NCI-H1048 (cell line): ENCODE data around the gene TM9SF4.
"Not testable (repeated sequence)": the region's sequence is repeated elsewhere in the genome, so short reads cannot be mapped to it uniquely, and the experiment has no call there.

Experiments
- DNase-seq: peaks from one replicate; lab custom pipeline; 2025; lab: John Stamatoyannopoulos, UW

Gene TM9SF4

GRCh38 chr20:32191873-32192272 is 82.4 kb downstream of the TM9SF4 start:
- DNase-seq, result no peak

- no peak for DNase-seq
Observed at GRCh38 chr20:32192698-32193097, 83.2 kb downstream of the TM9SF4 start.

DNA sequence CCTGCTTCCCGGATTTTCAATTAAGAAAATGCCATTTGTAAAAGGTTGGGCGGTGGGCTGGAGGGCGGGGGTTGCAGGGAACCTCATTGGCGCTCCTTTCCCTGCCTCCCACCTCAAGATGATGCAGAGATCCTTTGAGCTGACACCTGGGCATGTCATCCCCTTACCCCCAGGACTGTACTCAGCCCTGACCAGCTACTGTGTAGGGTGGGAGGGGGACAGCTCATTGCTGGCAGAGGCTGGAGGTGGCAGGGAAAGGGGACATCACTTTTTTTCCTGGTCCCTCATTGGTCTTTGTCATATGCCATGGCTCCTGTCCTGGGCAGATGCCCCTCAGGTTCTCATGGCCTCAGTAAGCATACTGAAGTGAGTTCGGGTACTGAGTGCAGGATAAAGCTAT is 83.8 kb downstream of the TM9SF4 start:
- DNase-seq, result not testable (repeated sequence)

DNA sequence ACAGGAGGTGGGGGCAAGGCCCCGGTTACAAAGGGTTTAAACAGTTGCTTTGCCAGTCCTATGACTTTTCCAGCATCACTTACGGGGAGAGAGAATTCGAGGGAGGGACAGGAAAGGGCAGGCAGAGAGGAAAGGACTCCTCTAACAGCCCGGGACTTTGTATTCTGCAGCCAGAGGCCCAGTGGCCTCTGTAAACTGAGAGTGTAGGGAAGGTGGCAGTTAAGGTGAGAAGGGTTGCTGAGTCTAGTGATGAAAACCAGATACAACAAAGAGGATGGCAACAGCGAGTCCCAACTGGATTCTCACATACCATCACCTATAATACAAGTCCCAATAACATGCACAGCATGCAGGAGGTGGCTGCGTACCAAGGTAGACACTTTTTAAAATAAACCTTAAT is 84.5 kb downstream of the TM9SF4 start:
- DNase-seq, result no peak

GRCh38 chr20:32195581-32195980 is 86.1 kb downstream of the TM9SF4 start:
- DNase-seq, result no peak

DNA sequence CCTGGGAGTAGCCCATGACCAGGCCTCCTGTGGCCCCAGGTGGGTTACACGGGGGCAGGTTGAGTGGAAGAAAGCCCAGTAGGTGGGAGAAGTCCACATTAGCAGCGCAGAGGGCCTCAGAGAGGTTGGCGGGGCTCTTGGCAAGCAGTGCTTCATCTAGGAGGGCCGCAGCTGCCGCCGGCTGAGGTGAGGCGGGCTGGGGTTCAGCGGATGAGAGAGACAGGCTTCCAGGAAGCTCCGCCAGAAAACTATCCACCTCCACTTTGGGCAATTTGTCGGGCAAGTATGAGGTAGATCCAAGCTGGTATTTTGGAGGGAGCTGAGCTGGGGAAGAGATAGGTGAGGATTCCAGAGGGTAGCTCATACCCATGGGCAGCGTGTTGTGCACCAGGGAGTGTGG is 87.1 kb downstream of the TM9SF4 start:
- DNase-seq, result not testable (repeated sequence)

- DNase-seq, result not testable (repeated sequence)
Observed at GRCh38 chr20:32197136-32197535, 87.6 kb downstream of the TM9SF4 start.

DNA sequence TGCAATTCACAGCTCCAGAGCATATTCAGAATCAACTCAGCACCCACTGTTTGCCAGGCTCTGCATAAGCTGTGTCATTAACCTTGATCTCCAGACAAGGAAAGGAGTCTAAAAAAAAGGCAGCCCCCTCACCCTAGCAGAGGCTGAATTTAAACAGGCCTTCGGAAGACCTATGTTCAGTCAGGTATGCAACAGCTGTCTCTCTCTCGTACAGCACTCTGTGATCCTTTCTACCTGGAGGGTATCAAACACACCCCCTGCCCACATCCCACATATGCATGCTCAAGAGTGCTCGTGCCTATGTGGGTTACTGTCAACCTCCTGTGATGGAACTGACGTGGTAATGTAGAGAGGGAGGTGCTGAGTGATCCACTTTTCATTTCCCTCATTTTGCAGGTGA is 89.5 kb downstream of the TM9SF4 start:
- no peak for DNase-seq

GRCh38 chr20:32201296-32201976 is 91.9 kb downstream of the TM9SF4 start:
- DNase-seq, result no peak

- DNase-seq, result no peak
Observed at GRCh38 chr20:32201977-32202363, 92.5 kb downstream of the TM9SF4 start.

DNA sequence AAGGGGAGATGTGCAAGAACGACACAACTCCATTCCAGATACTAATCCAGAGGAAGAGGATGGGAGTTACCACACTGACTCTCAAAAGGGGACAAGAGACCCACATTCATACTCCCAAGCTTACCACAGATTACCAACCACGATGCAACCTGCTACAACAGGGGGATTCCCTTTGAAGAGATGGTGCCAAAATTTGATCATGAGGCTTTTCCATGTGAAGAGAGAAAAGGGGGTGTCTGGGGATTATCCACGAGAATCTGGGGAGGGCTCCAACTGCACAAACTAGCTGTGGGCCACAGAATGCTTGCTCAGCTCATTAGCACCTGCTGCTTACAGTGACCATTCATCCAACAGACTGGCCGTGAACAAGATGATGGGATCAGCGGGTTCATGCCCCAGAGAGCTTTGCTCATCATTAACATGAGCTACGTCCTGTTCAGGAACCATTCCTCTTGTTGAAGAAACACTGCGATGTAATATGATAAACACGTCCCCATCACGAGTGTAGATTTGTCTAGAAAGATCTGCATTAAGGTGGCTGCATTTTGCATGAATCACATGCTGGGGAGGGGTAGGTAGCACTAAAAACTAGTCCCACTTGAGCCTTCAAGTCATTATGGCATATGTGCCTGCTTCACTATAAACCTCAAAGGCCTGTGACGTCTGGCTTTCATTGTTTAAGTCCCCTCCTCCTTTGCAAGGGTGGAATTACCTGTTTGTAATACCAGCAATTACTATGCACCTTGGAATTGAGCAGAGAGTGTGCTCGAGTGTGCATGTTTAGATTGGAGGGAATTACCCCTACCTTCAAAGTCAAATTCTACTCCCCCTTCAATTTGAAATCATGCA is 94.1 kb downstream of the TM9SF4 start:
- no peak for DNase-seq

GRCh38 chr20:32204205-32205109 is 94.9 kb downstream of the TM9SF4 start:
- no peak for DNase-seq

- DNase-seq, result no peak
Observed at GRCh38 chr20:32205110-32205842, 95.8 kb downstream of the TM9SF4 start.

DNA sequence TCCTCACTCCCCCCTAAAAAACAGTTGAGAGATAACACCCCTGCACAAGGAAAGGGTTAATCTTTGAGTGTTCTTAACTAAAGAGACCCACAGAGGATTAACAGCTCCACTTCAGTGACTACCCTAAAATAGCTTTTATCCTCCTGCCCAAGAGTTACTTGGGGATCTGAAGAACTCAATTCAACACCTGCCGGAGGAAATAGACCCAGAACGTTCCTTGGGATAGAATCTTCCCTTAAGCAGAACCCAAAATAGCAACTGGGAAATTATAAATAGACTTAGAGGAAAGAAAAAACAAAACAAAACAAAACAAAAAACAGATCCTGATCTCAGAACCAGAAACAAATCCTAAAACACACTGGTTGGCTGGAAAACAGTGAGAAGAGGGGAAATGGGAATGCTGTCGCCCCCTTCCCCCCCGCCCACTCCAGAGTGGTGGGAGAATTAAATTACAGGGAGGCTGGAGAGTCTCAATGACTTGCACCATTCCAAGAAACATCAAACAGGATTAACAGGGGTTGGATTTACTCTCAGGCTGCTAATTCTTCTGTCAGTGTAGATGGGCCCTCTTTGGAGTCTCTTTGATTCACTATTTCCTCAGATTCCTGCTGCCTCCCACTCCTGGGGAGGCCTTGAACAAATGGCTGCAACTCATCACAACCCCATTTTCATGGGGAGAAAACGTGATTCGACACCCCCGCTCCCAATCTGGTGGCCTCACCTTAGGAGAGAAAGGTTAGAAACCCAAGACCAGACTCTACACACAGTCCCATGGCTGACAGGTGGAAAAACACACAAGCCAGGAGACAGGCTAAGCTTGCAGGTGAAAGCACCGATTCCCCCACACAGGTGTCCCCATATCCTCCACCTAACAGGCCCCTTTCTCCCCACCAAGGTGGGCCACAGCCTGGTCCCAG is 96.6 kb downstream of the TM9SF4 start:
- no peak for DNase-seq

DNA sequence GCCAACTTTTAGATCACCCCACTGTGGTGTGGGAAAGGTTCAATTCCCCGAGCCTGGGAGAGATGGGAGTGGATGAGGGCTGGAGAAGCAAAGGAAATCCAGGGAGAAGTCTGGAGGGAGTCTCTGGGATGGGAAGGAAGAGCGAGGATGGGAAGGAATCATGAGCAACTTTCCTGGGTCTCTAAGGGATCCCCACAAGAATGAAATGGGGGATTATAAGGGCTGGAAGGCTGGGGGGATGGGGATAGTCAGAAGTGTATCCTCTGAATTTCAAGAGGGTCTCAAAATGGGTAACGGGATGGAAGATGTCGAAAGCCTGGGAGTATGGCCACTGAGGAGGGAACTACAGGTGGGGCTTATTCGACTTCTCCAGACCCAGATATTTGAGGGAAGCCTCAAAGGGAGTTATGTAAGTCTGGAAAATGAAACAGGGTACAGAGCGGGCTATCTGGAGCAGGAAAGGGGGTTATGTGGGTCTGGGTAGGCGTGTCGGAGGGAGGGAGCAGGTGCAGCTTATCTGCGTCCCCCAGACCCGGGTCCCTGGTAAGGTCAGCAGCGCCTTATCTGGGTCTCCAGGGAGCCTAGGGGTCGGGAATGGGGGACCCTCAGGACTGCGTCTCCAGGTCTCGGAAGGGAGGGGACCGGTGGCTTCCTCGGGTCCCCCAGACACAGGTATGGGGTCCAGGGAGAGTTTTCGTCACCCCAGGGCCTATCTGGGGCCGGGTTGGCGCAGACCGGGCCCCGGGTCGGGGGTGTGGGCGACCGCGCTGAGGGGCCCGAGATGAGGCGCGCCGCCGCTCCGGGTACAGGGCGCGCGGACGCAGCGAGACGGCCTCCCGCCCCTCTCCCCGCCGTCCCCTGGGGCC is 97.5 kb downstream of the TM9SF4 start:
- no peak for DNase-seq

DNA sequence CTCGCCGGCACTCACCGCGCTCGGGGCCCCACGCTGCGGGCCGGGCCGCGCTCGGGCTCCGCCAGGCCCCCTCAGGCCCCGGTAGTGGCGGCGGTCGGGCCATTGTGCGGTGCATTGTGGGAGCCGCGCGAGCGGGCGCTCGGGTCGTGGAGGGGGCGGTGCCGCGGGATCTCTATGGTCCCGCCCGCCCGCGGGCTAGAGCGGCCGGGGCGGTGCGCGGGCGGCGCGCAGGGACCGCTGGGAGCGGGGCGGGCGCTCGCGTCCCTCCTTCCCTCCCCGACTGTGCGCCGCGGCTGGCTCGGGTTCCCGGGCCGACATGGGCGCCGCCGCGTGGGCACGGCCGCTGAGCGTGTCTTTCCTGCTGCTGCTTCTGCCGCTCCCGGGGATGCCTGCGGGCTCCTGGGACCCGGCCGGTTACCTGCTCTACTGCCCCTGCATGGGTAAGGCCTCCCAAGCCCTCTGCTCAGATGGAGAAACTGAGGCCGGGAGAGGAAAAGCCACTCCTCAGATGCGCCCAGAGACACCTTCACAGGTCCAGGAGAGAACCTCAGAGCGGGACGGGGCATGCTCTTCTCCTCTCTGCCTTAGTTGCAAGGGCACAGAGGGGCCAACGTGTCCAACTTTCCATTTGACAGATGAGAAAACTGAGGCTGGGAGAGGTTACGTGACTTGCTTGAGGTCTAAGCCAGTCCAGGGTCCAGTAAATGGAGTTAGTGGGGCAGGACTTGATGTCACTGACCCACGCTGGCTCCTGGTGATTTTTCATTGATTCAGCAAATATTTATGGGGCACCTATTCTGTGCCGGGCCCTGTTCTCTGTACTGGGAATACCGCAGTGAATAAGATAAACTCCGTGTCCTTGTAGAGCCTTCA is 98.3 kb downstream of the TM9SF4 start, which contains the start of the genes PLAGL2 and POFUT1:
TSS of gene PLAGL2 (minus strand) at position 118 of the 873 bp plus-strand sequence. CDS start 5,565 bp downstream, outside the sequence.
TSS of gene POFUT1 (plus strand) at position 255 of the 873 bp plus-strand sequence. CDS start at position 317, 62 bp downstream.
- peak; percentile 42 for DNase-seq

- DNase-seq, result no peak
Observed at GRCh38 chr20:32208499-32209154, 99.1 kb downstream of the TM9SF4 start.
